LNCAP (cell line): ENCODE results near the gene HOXA4.

Experiments
- CTCF ChIP-seq: fragments of 450-650 bp; IDR thresholded peaks from 2 replicates; pipeline ENCODE4 v1.5.1; 2017; ENCODE audit warnings: mild to moderate bottlenecking

HOXA4 gene

GRCh38 chr7:27175626-27176523 lies 45.3 kb upstream of the HOXA4 start:
- no peak for TF ChIP-seq CTCF

- no peak for TF ChIP-seq CTCF
Measured at GRCh38 chr7:27174874-27175625, 44.5 kb upstream of the HOXA4 start.

GRCh38 chr7:27173956-27174873 lies 43.7 kb upstream of the HOXA4 start, which contains the start of gene HOXA10:
Gene HOXA10 (minus strand): TSS chr7:27174320. CDS start chr7:27174306, 14 bp downstream.
- no peak for TF ChIP-seq CTCF

- no peak for TF ChIP-seq CTCF
Measured at GRCh38 chr7:27173511-27173955, 43.0 kb upstream of the HOXA4 start.

GRCh38 chr7:27172823-27173510 lies 42.4 kb upstream of the HOXA4 start:
- no peak for TF ChIP-seq CTCF

- TF ChIP-seq CTCF: no peak
Measured at GRCh38 chr7:27172315-27172774, 41.8 kb upstream of the HOXA4 start.
